ENCODE measurements around the gene OTOA.

DNA sequence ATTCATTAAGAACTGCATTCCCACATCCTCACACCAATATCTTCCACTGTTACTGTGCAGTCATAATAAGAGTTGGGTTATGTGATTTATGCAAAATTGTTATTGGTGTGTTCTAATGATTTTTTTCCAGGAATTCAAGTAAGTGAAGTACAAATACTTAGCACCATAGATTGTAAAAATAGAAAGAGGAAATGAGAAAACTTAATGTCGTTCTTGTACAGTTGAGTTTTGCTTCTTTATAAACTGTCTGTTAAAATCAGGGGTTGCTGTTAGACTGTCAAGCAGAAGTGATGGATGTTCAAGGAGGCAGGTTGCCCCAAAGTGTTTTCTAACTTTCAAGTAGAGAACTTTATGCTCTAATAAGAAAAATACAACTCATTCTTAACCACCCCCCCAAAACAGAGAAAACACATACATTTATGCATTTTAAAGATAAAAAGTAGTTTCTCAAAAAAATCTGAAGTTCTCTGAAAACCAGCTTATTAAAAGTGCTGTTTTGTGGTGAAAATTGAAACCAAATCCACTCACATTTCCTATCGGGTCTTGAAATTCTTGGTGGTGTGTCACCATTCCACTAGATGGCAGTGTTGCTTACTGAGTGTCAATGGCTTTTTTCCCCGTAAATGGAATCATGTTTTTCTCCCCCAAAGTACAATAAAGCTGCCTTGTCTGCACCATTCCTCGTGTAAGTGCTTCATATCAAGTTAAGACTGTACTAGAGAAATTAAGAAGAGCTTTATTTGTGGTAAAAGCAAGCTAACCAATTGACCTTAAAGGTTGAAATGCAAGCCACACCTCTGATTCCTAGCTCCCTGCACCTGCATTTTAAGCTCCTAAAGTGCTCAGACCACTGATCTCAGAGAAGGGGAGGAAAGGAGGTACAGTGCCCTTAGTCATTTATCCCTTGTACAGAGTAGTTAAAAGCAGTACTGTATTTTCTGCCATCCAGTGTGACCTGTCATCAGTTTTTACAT is 6.7 kb upstream of the OTOA start:
- no peak for TF ChIP-seq POLR2AphosphoS5 (IDR thresholded peaks at IDR 0.05; ENCODE audit: low read depth, low read length)
- TF ChIP-seq TAF1 (IDR thresholded peaks at IDR 0.05; ENCODE audit: borderline replicate concordance, insufficient read depth, low read length): no peak
- TF ChIP-seq, protein P1, sequence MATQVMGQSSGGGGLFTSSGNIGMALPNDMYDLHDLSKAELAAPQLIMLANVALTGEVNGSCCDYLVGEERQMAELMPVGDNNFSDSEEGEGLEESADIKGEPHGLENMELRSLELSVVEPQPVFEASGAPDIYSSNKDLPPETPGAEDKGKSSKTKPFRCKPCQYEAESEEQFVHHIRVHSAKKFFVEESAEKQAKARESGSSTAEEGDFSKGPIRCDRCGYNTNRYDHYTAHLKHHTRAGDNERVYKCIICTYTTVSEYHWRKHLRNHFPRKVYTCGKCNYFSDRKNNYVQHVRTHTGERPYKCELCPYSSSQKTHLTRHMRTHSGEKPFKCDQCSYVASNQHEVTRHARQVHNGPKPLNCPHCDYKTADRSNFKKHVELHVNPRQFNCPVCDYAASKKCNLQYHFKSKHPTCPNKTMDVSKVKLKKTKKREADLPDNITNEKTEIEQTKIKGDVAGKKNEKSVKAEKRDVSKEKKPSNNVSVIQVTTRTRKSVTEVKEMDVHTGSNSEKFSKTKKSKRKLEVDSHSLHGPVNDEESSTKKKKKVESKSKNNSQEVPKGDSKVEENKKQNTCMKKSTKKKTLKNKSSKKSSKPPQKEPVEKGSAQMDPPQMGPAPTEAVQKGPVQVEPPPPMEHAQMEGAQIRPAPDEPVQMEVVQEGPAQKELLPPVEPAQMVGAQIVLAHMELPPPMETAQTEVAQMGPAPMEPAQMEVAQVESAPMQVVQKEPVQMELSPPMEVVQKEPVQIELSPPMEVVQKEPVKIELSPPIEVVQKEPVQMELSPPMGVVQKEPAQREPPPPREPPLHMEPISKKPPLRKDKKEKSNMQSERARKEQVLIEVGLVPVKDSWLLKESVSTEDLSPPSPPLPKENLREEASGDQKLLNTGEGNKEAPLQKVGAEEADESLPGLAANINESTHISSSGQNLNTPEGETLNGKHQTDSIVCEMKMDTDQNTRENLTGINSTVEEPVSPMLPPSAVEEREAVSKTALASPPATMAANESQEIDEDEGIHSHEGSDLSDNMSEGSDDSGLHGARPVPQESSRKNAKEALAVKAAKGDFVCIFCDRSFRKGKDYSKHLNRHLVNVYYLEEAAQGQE (IDR thresholded peaks at IDR 0.05; ENCODE audit: insufficient read depth in 1 of 2, low read depth in 2 of 2, low read length in 2 of 2): no peak
- TF ChIP-seq SIN3A (IDR thresholded peaks at IDR 0.05; ENCODE audit: borderline replicate concordance, insufficient read depth, low read length): no peak
- no peak for TF ChIP-seq FOXP2 (optimal IDR thresholded peaks at IDR 0.05; ENCODE audit: borderline replicate concordance, extremely low read depth, extremely low read length, insufficient read depth)

Measured in PFSK-1 (cell line).